Esophagus muscularis mucosa (tissue), 4 donors: ENCODE results near the gene EFCC1. TPM values are rescaled to one million over a fixed set of nuclear protein-coding genes. Genes with fewer than 3 reads are reported as not detected.
A peak's percentile ranks its signal among the peaks of the same experiment; 100 is the strongest.

Source experiments
- DNase-seq: peaks from one replicate; pipeline ENCODE4 v3.0.0-alpha.2; 2017; ENCODE audit errors: extremely low spot score
- H3K27ac ChIP-seq, 4 donors: fragments of 200-600 bp; sonication (generic); replicated peaks in 1 of 4; 1 replicate in 3 of 4; 2 replicates in 1 of 4; pipeline ENCODE4 v1.5.1; 2016 to 2019; ENCODE audit warnings: mild to moderate bottlenecking in 1 of 4
- H3K27me3 ChIP-seq, 4 donors: fragments of 200-600 bp; sonication (generic); one replicate each; pipeline versions ENCODE4 v1.5.1 to v1.6.0; 2016 to 2019
- H3K36me3 ChIP-seq, 4 donors: fragments of 200-600 bp; sonication (generic); one replicate each; pipeline ENCODE4 v1.5.1; 2016 to 2019
- H3K4me1 ChIP-seq, 4 donors: fragments of 200-600 bp; sonication (generic); one replicate each; pipeline ENCODE4 v1.5.1; 2016 to 2019
- H3K4me3 ChIP-seq, 4 donors: fragments of 200-600 bp; sonication (generic); 1 replicate in 2 of 4; 2 replicates in 2 of 4; pipeline ENCODE4 v1.5.1; 2016 to 2019; ENCODE audit warnings: mild to moderate bottlenecking in 4 of 4, moderate library complexity in 1 of 4
- H3K9me3 ChIP-seq, 4 donors: fragments of 200-600 bp; sonication (generic); 1 replicate in 3 of 4; 2 replicates in 1 of 4; pipeline ENCODE4 v1.5.1; 2016 to 2019
- EP300 ChIP-seq: sonication (generic); formaldehyde crosslinking; IDR thresholded peaks from one replicate; pipeline ENCODE4 v1.6.1; 2017; ENCODE audit warnings: antibody characterized with exemption
- POLR2A ChIP-seq: fragments of 450-650 bp; IDR thresholded peaks from one replicate; pipeline ENCODE4 v1.6.1; 2017; ENCODE audit warnings: antibody characterized with exemption, moderate library complexity, mild to moderate bottlenecking, low read depth
- POLR2AphosphoS5 ChIP-seq, 2 donors: sonication (generic); formaldehyde crosslinking; IDR thresholded peaks; one replicate each; pipeline ENCODE4 v1.6.1; 2017; ENCODE audit warnings: antibody characterized with exemption in 2 of 2
- WGBS: methylation state at CpG from one replicate; pipeline ENCODE4 v1.1.5; 2018; 5-methylcytosine and 5-hydroxymethylcytosine counted together
- intact Hi-C: fragments of 100-400 bp; cut with DNase I; formaldehyde crosslinking; loops from one replicate; pipeline ENCODE4 v1.15.1; 2023
- total RNA-seq, 4 donors: library from RNA; depleted of rRNA; stranded (reverse); fragments of >200 nt; gene quantifications; one replicate each; pipeline versions ENCODE4 v1.1.0 to v1.2.1, GENCODE V29; 2016
- TF ChIP-seq, protein P1 (sequence below), 3 experiments: fragments of 200-600 bp in 2 of 3; fragments of 450-650 bp in 1 of 3; sonication (generic) in 2 of 3; IDR thresholded peaks; one replicate each; pipeline ENCODE4 v1.5.1; 2017 to 2019; ENCODE audit warnings: antibody characterized with exemption in 3 of 3, mild to moderate bottlenecking in 2 of 3, moderate library complexity in 1 of 3

The EFCC1 gene
- total RNA-seq, 4 donors from 2014 or later: 5.8 to 15.8 (median 7.9) TPM

DNA sequence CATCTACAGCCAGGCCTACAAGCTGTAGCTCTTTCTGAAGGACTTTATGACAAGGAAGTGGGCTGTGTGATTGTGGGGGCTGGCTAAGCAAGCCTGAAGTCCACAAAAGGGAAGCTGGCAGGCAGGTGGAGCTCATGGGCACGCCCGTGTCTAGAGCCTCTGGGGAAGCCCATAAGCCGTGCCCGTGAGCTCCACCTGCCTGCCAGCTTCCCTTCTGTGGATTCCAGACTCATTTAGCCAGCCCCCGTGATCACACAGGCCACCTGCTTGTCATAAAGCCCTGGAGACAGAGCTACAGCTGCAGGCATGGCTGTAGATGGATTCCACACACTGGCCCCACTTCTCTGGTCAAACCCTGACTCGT, 15.2 kb downstream of the EFCC1 start:
- H3K36me3 ChIP-seq: no peaks in the 10 kb centered on the region
- peaks cover 33 to 49% (median 38%) of the 10 kb centered on the region in 4 donors for H3K4me1 ChIP-seq
- no peaks in the 10 kb centered on the region for H3K27me3 ChIP-seq
- no peak overlapping the region for H3K4me3 ChIP-seq
- WGBS: 80% methylated on average over 2 of the region's 6 CpGs
- DNase-seq: no peak
- no peaks in the 10 kb centered on the region for H3K9me3 ChIP-seq
- intact Hi-C loops: no loop called here
- TF ChIP-seq, protein P1, sequence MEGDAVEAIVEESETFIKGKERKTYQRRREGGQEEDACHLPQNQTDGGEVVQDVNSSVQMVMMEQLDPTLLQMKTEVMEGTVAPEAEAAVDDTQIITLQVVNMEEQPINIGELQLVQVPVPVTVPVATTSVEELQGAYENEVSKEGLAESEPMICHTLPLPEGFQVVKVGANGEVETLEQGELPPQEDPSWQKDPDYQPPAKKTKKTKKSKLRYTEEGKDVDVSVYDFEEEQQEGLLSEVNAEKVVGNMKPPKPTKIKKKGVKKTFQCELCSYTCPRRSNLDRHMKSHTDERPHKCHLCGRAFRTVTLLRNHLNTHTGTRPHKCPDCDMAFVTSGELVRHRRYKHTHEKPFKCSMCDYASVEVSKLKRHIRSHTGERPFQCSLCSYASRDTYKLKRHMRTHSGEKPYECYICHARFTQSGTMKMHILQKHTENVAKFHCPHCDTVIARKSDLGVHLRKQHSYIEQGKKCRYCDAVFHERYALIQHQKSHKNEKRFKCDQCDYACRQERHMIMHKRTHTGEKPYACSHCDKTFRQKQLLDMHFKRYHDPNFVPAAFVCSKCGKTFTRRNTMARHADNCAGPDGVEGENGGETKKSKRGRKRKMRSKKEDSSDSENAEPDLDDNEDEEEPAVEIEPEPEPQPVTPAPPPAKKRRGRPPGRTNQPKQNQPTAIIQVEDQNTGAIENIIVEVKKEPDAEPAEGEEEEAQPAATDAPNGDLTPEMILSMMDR (IDR thresholded peaks at IDR 0.05): no peak
- no peak for TF ChIP-seq EP300
- no peak for TF ChIP-seq POLR2AphosphoS5 (IDR thresholded peaks at IDR 0.05)
- H3K27ac ChIP-seq: peak overlapping the region; percentile 61 to 73 (median 66)

DNA sequence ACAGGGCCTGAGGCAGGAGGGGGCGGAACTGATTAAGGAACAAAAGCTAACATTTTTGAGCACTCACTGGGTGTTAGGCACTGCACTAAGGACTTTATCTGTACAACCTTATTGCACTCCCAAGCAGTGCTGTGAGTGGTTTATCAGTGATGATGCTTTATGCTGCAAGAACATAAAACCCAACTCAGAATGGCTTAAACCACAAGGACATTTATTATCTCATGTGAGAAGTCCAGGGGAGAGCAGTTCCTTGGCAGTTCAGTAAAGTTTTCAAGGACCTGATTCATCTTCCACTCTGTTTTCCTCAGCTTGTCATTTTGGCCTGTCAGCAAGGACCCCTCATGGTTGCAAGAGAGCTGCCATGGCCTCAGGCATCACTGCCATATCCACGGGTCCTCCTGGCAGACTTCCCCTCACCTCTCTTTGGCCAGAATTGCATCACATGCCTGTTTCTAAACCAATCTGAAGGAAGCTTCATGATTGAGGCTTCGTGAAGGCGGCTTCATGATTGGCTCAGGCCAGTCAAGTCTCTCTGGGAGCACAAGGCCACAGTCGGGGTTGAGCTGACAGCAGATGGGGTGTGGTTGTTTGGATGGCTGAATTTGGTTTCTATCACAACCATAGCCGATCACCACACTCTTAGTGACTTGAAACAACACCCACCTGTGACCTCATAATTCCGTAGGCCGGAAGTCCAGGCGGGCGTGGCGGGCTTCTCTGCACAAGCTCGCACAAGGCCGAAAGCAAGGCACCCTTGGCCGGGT, 15.8 kb downstream of the EFCC1 start:
- WGBS: 78% methylated on average over 13 of the region's 14 CpGs
- Histone ChIP-seq H3K27me3 (no peaks in the 10 kb centered on the region), H3K36me3 (no peaks in the 10 kb centered on the region), H3K4me3 (no peak overlapping the region), H3K9me3 (no peaks in the 10 kb centered on the region), H3K27ac (peak overlapping the region; percentile 61 to 73 (median 66)), H3K4me1 (peaks cover 34 to 51% (median 44%) of the 10 kb centered on the region in 4 donors)
- TF ChIP-seq EP300 (no peak), POLR2AphosphoS5 (IDR thresholded peaks at IDR 0.05) (peak in 1 of 2 donors; percentile 13)
- intact Hi-C loops: no loop called here
- DNase-seq: no peak

DNA sequence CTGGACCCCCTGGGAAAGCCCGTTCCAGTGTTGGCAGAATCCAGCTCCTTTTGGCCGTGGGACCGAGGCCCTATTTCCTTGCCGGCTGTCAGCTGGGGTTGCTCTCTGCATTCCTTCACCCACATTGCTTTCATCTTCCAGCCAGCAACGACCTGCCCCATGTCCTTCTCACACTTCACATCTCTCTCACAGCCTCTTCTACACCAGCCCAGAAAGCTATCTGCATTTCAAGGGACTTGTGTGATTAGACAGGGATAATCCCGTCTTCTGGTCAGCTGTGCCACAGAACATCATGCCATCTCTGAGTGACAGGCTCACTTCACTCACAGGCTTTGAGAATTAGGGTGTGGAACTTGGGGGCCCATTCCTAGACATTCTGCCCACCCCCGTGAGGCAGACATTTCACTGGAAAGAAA, 16.4 kb downstream of the EFCC1 start:
- no peaks in the 10 kb centered on the region for H3K27me3 ChIP-seq
- DNase-seq: no peak
- no peaks in the 10 kb centered on the region for H3K36me3 ChIP-seq
- peaks cover 38 to 55% (median 50%) of the 10 kb centered on the region in 4 donors for H3K4me1 ChIP-seq
- H3K9me3 ChIP-seq: no peaks in the 10 kb centered on the region
- 65% methylated on average over 7 of the region's 7 CpGs for WGBS
- peak overlapping the region; percentile 61 to 73 (median 66) for H3K27ac ChIP-seq
- intact Hi-C loops: no loop called here
- H3K4me3 ChIP-seq: no peak overlapping the region
- TF ChIP-seq, protein P1 (IDR thresholded peaks at IDR 0.05): no peak
- TF ChIP-seq POLR2A (no peak), POLR2AphosphoS5 (IDR thresholded peaks at IDR 0.05) (no peak), EP300 (no peak)

DNA sequence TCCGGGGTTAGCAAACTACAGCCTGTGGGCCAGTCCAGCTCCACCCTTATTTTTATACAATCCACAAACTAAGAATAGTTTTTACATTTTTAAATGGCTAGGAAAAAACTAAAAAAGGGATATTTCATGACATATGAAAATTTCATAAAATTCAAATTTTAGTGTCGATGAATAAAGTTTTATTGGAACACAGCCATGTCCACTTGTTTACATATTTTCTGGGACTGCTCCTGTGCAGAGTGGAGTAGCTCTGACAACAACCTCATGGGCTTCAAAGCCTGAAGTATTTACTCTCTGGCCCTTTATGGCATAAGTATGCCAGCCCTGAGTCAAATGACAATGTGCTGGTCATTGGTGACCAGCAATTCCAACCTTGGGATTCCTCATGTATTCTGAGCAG, 17.2 kb downstream of the EFCC1 start:
- intact Hi-C loops: no loop called here
- no peaks in the 10 kb centered on the region for H3K9me3 ChIP-seq
- peak overlapping the region in 3 of 4 donors; percentile 61 to 73 (median 66) for H3K27ac ChIP-seq
- no peak for DNase-seq
- H3K4me1 ChIP-seq: peaks cover 38 to 60% (median 54%) of the 10 kb centered on the region in 4 donors
- TF ChIP-seq POLR2A (no peak), EP300 (no peak), POLR2AphosphoS5 (IDR thresholded peaks at IDR 0.05) (no peak)
- TF ChIP-seq, protein P1 (IDR thresholded peaks at IDR 0.05): no peak
- H3K27me3 ChIP-seq: no peaks in the 10 kb centered on the region
- 79% methylated on average over 2 of the region's 2 CpGs for WGBS
- no peak overlapping the region for H3K4me3 ChIP-seq
- H3K36me3 ChIP-seq: no peaks in the 10 kb centered on the region

DNA sequence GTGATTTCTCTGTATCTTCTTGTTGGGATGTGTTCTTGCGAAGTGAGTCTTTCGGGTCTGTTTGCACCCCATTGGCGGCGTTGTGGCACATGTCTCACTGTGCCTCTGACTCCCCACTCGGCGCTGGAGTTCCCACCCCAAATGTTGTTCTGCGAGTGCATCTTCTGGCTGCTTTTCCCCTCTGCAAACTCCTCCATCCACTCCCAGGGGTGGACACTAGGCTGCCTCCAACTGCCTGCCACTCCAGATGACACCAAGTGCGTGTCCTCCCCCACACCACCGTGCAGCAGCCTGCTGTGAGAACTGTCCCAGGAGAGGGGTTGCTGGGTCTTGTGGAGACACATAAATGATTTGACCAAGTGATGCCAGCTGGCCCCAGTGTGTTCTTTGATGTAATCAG, 17.6 kb downstream of the EFCC1 start:
- no peak for TF ChIP-seq POLR2AphosphoS5 (IDR thresholded peaks at IDR 0.05)
- TF ChIP-seq, protein P1 (IDR thresholded peaks at IDR 0.05): no peak
- no peak for TF ChIP-seq POLR2A
- no peak for TF ChIP-seq EP300
- intact Hi-C loops: no loop called here
- Histone ChIP-seq H3K27ac (peak overlapping the region in 1 of 4 donors; percentile 15), H3K27me3 (no peaks in the 10 kb centered on the region), H3K36me3 (no peaks in the 10 kb centered on the region), H3K4me1 (peaks cover 38 to 65% (median 55%) of the 10 kb centered on the region in 4 donors), H3K4me3 (no peak overlapping the region), H3K9me3 (no peaks in the 10 kb centered on the region)
- 83% methylated on average over 9 of the region's 9 CpGs for WGBS
- DNase-seq: no peak
